ENCODE data around the gene NUP98.

Gene NUP98

DNA sequence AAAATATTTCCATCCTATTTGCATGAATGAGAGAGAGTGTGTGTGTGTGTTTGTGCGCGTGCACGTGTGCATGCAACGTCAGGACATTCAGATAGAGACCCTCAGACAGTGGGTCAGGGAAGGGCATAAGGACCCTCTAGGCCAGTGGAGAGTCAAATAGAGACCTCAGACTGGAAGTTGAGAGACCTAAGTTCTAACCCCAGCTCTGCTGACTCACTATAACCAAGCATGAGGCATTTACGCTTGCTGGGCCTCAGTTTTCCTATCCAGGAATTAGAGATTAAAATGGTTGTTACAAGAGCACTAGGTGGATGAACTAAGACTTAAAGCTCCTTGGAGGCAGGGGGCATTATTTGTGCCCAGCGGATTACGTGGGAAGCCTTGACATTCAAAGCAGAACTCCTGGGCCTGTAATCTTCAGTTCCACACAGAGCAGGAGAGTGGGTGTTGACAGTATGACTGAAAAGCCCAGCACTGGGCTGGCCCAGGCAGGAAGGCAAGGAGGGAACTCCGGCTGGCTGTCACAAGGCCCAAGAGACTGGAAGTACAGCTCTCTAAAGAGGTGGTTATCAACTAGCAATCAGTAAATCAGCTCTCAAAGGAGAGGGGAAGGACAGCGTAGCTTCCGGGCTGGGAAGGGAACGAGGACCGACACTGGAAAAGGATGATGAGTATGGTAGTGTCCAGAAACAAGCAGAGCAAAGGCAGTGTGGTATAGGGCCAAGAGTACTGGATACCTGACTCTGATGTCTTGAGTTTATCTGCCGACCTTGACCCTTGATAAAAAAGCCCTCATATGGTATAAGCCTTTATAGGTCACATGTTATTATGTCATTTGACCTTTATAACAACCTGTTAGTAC lies 34.3 kb upstream of the NUP98 start:
- Mint-ChIP-seq H3K4me3 (no peak overlapping the region), H3K27ac (no peak overlapping the region), H3K27me3 (ENCODE audit: low read depth) (no peaks in the 10 kb centered on the region), H3K36me3 (ENCODE audit: low read depth) (peaks cover 36% of the 10 kb centered on the region), H3K9me3 (no peaks in the 10 kb centered on the region), H3K4me1 (peaks cover 11% of the 10 kb centered on the region)
- no peak for TF ChIP-seq CTCF (IDR thresholded peaks at IDR 0.05; ENCODE audit: unreplicated experiment in 3 of 3)

DNA sequence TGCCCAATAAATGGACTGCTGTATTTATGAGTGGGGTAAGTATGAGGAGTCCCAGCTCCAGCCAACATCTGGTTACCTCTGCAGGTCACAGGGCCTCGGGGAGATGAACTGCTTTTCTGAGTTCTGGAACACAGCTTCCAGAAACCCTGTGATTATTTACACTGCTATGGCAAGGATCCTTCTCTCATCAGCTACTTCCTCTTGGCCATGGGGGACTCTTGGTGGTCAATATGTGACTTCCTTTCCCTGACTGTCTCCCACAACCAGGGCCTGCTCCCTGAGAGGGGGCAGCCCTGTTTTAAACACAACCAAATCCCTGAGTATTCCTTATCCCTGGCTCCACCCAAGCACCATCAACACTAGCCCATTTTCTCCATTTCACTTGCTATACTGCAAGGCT lies 33.4 kb upstream of the NUP98 start:
- Mint-ChIP-seq H3K27ac (peak overlapping the region in 1 of 3 experiments; percentile 54), H3K36me3 (ENCODE audit: low read depth) (peaks cover 44% of the 10 kb centered on the region), H3K9me3 (no peaks in the 10 kb centered on the region), H3K27me3 (ENCODE audit: low read depth) (no peaks in the 10 kb centered on the region), H3K4me1 (peaks cover 10% of the 10 kb centered on the region), H3K4me3 (no peak overlapping the region)
- no peak for TF ChIP-seq CTCF (IDR thresholded peaks at IDR 0.05; ENCODE audit: unreplicated experiment in 3 of 3)

GRCh38 chr11:3830088-3830487 lies 32.7 kb upstream of the NUP98 start:
- H3K9me3 Mint-ChIP-seq, result no peaks in the 10 kb centered on the region
- TF ChIP-seq CTCF (IDR thresholded peaks at IDR 0.05; ENCODE audit: unreplicated experiment in 3 of 3), result no peak
- peaks cover 45% of the 10 kb centered on the region for H3K36me3 Mint-ChIP-seq (ENCODE audit: low read depth)
- H3K27me3 Mint-ChIP-seq (ENCODE audit: low read depth), result no peaks in the 10 kb centered on the region
- H3K27ac Mint-ChIP-seq, result no peak overlapping the region
- H3K4me1 Mint-ChIP-seq, result peaks cover 4% of the 10 kb centered on the region
- no peak overlapping the region for H3K4me3 Mint-ChIP-seq

DNA sequence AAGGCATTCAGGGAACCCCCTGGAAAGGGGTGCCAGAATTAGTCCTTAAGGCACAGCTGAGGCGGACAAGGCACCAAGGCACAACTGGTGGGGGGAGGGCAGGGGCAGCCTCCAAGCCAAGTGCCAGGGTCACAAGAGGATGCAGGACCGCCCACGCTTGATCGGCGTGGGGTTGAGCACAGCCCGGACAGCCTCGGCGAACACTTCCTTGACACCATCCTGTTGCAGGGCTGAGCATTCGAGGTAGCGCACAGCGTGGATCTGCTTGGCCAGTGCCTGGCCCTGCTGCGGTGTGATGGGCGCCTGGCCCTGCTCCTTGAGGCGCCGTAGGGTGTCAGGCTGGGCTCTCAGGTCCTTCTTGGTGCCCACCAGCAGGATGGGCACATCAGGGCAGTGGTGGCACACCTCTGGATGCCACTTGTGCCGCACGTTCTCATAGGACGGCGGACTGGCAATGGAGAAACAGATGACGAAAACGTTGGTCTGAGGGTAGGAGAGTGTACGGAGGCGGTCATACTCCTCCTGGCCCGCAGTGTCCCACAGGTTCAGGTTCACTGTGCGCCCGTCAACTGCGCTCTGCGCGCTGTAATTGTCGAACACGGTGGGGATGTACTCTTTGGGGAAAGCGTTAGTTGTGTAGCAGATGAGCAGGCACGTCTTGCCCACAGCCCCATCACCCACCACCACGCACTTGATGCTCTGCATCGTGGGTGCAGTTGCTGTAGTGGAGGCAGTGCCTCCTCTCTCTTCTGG lies 30.3 kb upstream of the NUP98 start:
- Mint-ChIP-seq H3K36me3 (ENCODE audit: low read depth) (peaks cover 59% of the 10 kb centered on the region), H3K27ac (no peak overlapping the region), H3K27me3 (ENCODE audit: low read depth) (no peaks in the 10 kb centered on the region), H3K9me3 (no peaks in the 10 kb centered on the region), H3K4me1 (no peaks in the 10 kb centered on the region), H3K4me3 (no peak overlapping the region)
- TF ChIP-seq CTCF (IDR thresholded peaks at IDR 0.05; ENCODE audit: unreplicated experiment in 3 of 3), result no peak

GRCh38 chr11:3826721-3827120 lies 29.4 kb upstream of the NUP98 start:
- H3K4me1 Mint-ChIP-seq, result no peaks in the 10 kb centered on the region
- H3K9me3 Mint-ChIP-seq, result no peaks in the 10 kb centered on the region

More at GRCh38 chr11:3826721-3827120, 29.4 kb upstream of the NUP98 start:
- no peak for TF ChIP-seq CTCF (IDR thresholded peaks at IDR 0.05; ENCODE audit: unreplicated experiment in 3 of 3)
- Mint-ChIP-seq H3K27ac (no peak overlapping the region), H3K36me3 (ENCODE audit: low read depth) (peaks cover 59% of the 10 kb centered on the region), H3K27me3 (ENCODE audit: low read depth) (no peaks in the 10 kb centered on the region), H3K4me3 (no peak overlapping the region)

All from nephron (organoid).